PFSK-1 (cell line): ENCODE data around the gene ISL2.

ENCODE experiments used
- POLR2AphosphoS5 ChIP-seq: IDR thresholded peaks from 2 replicates; pipeline ENCODE4 v1.6.1; 2012; ENCODE audit warnings: low read depth, mild to moderate bottlenecking, control low read depth, low read length, moderate library complexity
- REST ChIP-seq, 2 experiments: IDR thresholded peaks; 2 replicates each; pipeline versions ENCODE4 v1.6.1 to v1.8.0; 2011 to 2012; ENCODE audit warnings: low read depth in 2 of 2, low read length in 2 of 2, control low read depth in 1 of 2, inconsistent platforms in 1 of 2, mild to moderate bottlenecking in 1 of 2, moderate library complexity in 1 of 2; ENCODE audit not compliant: insufficient read depth in 1 of 2
- TAF1 ChIP-seq: IDR thresholded peaks from 2 replicates; pipeline ENCODE4 v1.6.1; 2012; ENCODE audit warnings: low read length, control low read depth, borderline replicate concordance; ENCODE audit not compliant: insufficient read depth

GRCh38 chr15:76333309-76333708 lies 3.3 kb upstream of the ISL2 start:
- TF ChIP-seq TAF1 (no peak), POLR2AphosphoS5 (no peak), REST (IDR thresholded peaks at IDR 0.05; ENCODE audit: insufficient read depth in 1 of 2, low read depth in 2 of 2, low read length in 2 of 2) (no peak)
